Endodermal cell (in vitro differentiated cells): ENCODE measurements around the gene TNFRSF19. TPM values are rescaled to one million over a fixed set of nuclear protein-coding genes. Genes with fewer than 3 reads are reported as not detected.
A peak's percentile ranks its signal among the peaks of the same experiment; 100 is the strongest.
"Not testable (repeated sequence)": the region's sequence is repeated elsewhere in the genome, so short reads cannot be mapped to it uniquely, and the experiment has no call there.

ENCODE experiments used
- DNase-seq: peaks from one replicate; pipeline ENCODE4 v3.0.0-alpha.2; 2017
- H3K27ac ChIP-seq: 2 replicates; pipeline ENCODE4 v1.5.1; 2013; ENCODE audit warnings: mild to moderate bottlenecking, low read depth, low read length, moderate library complexity
- H3K27me3 ChIP-seq: 2 replicates; pipeline ENCODE4 v1.6.1; 2013; ENCODE audit warnings: mild to moderate bottlenecking, low read length, moderate library complexity; ENCODE audit not compliant: insufficient read depth, control insufficient read depth, poor library complexity, severe bottlenecking
- H3K36me3 ChIP-seq: 2 replicates; pipeline ENCODE4 v1.7.0; 2013; ENCODE audit warnings: mild to moderate bottlenecking, low read length, moderate library complexity; ENCODE audit not compliant: control insufficient read depth, insufficient read depth
- H3K4me1 ChIP-seq: one replicate; pipeline ENCODE4 v1.7.0; 2013; ENCODE audit warnings: low read length; ENCODE audit not compliant: control insufficient read depth, insufficient read depth
- H3K4me3 ChIP-seq: 2 replicates; pipeline ENCODE4 v1.5.1; 2013; ENCODE audit warnings: mild to moderate bottlenecking, low read length, moderate library complexity
- H3K9ac ChIP-seq: 2 replicates; pipeline ENCODE4 v1.6.1; 2013; ENCODE audit warnings: mild to moderate bottlenecking, low read length, moderate library complexity; ENCODE audit not compliant: poor library complexity, severe bottlenecking; ENCODE audit errors: extremely low read depth
- H3K9me3 ChIP-seq: 2 replicates; pipeline ENCODE4 v1.6.1; 2013; ENCODE audit warnings: mild to moderate bottlenecking, low read length, moderate library complexity; ENCODE audit not compliant: control insufficient read depth
- H3K27ac Mint-ChIP-seq: 2 replicates; pipeline ENCODE4 v1.8.0; 2020; ENCODE audit warnings: mixed read lengths
- H3K27me3 Mint-ChIP-seq: 2 replicates; pipeline ENCODE4 v1.8.0; 2021; ENCODE audit warnings: mild to moderate bottlenecking, mixed read lengths; ENCODE audit not compliant: insufficient read depth
- H3K36me3 Mint-ChIP-seq: 2 replicates; pipeline ENCODE4 v1.8.0; 2020; ENCODE audit warnings: low read depth, mixed read lengths
- H3K4me1 Mint-ChIP-seq: 2 replicates; pipeline ENCODE4 v1.8.0; 2020; ENCODE audit warnings: mixed read lengths
- H3K4me3 Mint-ChIP-seq: 2 replicates; pipeline ENCODE4 v1.8.0; 2020; ENCODE audit warnings: mild to moderate bottlenecking, moderate library complexity, mixed read lengths
- H3K9me3 Mint-ChIP-seq: 2 replicates; pipeline ENCODE4 v1.8.0; 2020; ENCODE audit warnings: mild to moderate bottlenecking, mixed read lengths
- CTCF ChIP-seq: fragments of 200-600 bp; sonication (generic); conservative IDR thresholded peaks from 2 replicates; pipeline ENCODE4 v1.5.0; 2021; ENCODE audit warnings: antibody characterized with exemption, mild to moderate bottlenecking
- WGBS, 2 experiments: methylation state at CpG; one replicate each; pipeline versions ENCODE4 v1.1.5 to v1.1.7; 2013; ENCODE audit warnings: missing lambda C conversion rate in 2 of 2, mixed read lengths in 1 of 2; ENCODE audit not compliant: insufficient coverage in 1 of 2, insufficient read length in 1 of 2; 5-methylcytosine and 5-hydroxymethylcytosine counted together
- total RNA-seq, 2 donors: library from RNA; stranded (reverse); fragmentation: NEBNext Ultra II Directional in 1 of 2; extraction: Animal tissue kit (Norgen Biotek cat#: 25700) in 1 of 2; gene quantifications; 2 replicates in 1 of 2; 3 replicates in 1 of 2; pipeline ENCODE4 v1.2.1, GENCODE V29; 2021

TNFRSF19 gene
- total RNA-seq, 2 donors from 2014 or later = 9.2 to 13.0 TPM

DNA sequence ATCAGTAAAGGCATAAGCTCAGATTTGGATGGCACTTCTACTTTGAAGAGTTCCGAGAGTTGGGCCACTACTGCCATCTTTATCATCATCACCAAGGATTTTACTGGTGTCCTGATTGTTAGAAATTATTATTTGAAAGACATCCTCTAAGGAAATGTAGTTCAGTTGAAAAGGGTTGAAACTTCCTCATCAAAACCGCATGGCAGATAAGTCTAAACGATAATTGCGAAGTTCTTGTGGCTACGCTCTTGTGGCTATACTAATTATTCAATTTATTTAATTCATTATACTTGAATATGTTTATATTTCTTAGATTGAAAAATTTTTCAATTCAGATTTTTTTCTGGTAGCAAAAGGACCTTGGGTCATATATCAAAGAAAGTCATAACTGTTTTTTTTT lies 22.4 kb downstream of the TNFRSF19 start:
- Mint-ChIP-seq H3K27ac (no peak overlapping the region), H3K4me1 (peaks cover 3% of the 10 kb centered on the region), H3K4me3 (no peak overlapping the region), H3K36me3 (peaks cover 47% of the 10 kb centered on the region), H3K9me3 (peaks cover 38% of the 10 kb centered on the region), H3K27me3 (peaks cover 18% of the 10 kb centered on the region)
- no peak for TF ChIP-seq CTCF
- Histone ChIP-seq H3K4me3 (no peak overlapping the region), H3K4me1 (no peaks in the 10 kb centered on the region), H3K9me3 (peaks cover 37% of the 10 kb centered on the region), H3K36me3 (peaks cover 16% of the 10 kb centered on the region), H3K27ac (no peak overlapping the region), H3K9ac (no peak overlapping the region), H3K27me3 (no peaks in the 10 kb centered on the region)
- 100% methylated on average over 2 of the region's 5 CpGs; no CpG with 5 or more reads in 1 of the 2 experiments for WGBS, 2 experiments
- no peak for DNase-seq

DNA sequence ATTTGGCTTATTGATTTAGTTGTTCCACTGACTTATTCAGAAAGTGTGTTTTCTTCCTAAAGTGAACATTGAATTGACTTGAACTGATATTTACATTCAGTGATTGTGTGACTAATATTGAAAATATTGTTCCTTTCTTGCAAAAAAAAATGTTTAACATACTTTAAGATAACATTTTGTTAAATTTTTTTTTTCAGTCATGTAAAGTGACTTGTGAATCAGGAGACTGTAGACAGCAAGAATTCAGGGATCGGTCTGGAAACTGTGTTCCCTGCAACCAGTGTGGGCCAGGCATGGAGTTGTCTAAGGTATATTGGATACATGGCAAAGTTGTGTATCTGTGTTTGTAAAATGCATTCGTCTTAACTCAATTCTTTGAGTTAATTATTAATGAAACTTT lies 22.9 kb downstream of the TNFRSF19 start:
- peaks cover 43% of the 10 kb centered on the region for H3K9me3 ChIP-seq
- peaks cover 18% of the 10 kb centered on the region for H3K27me3 Mint-ChIP-seq
- H3K4me1 Mint-ChIP-seq = peaks cover 3% of the 10 kb centered on the region
- H3K4me3 Mint-ChIP-seq = no peak overlapping the region
- H3K36me3 ChIP-seq = peaks cover 16% of the 10 kb centered on the region
- no peak for DNase-seq
- no peak overlapping the region for H3K4me3 ChIP-seq
- H3K9ac ChIP-seq = no peak overlapping the region
- no peak overlapping the region for H3K27ac Mint-ChIP-seq
- no peaks in the 10 kb centered on the region for H3K27me3 ChIP-seq
- 89 to 97% methylated on average over 1 of the region's 2 CpGs for WGBS, 2 experiments
- no peaks in the 10 kb centered on the region for H3K4me1 ChIP-seq
- H3K36me3 Mint-ChIP-seq = peaks cover 48% of the 10 kb centered on the region
- H3K27ac ChIP-seq = no peak overlapping the region
- no peak for TF ChIP-seq CTCF
- peaks cover 41% of the 10 kb centered on the region for H3K9me3 Mint-ChIP-seq

GRCh38 chr13:23594290-23594689 lies 24.1 kb downstream of the TNFRSF19 start:
- H3K4me1 Mint-ChIP-seq = peaks cover 10% of the 10 kb centered on the region
- H3K36me3 ChIP-seq = peaks cover 16% of the 10 kb centered on the region
- peaks cover 48% of the 10 kb centered on the region for H3K36me3 Mint-ChIP-seq
- not testable (repeated sequence) for H3K9ac ChIP-seq, DNase-seq, H3K4me3 ChIP-seq, H3K27ac ChIP-seq, H3K4me3 Mint-ChIP-seq, H3K27ac Mint-ChIP-seq, H3K27me3 ChIP-seq, H3K4me1 ChIP-seq
- H3K27me3 Mint-ChIP-seq = peaks cover 18% of the 10 kb centered on the region
- H3K9me3 ChIP-seq = peaks cover 48% of the 10 kb centered on the region
- 84% methylated on average over 2 of the region's 2 CpGs; no CpG with 5 or more reads in 1 of the 2 experiments for WGBS, 2 experiments
- peaks cover 42% of the 10 kb centered on the region for H3K9me3 Mint-ChIP-seq

DNA sequence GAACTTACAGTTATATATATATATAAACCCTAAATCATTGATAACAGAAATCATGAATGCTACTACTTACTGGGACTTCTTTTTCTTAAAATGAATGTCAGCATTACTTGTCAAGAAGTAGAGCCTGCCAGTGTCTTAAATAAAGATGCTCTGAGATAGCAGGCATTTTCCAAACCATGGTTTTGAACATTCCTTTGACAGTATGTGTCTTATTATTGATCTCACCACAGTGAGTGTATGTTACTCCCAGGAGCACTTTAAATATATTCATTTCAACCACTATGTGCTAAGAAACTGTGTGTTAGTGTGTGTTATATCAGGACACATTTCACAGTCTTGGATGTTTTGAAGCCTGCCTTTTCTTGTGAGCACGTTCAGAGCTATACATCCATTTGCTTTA lies 28.2 kb downstream of the TNFRSF19 start:
- H3K4me1 Mint-ChIP-seq = peaks cover 28% of the 10 kb centered on the region
- DNase-seq = no peak
- Histone ChIP-seq H3K4me3 (peak overlapping the region; percentile 16), H3K4me1 (peaks cover 9% of the 10 kb centered on the region), H3K9ac (no peak overlapping the region), H3K36me3 (peaks cover 24% of the 10 kb centered on the region), H3K27ac (no peak overlapping the region), H3K9me3 (peaks cover 78% of the 10 kb centered on the region), H3K27me3 (no peaks in the 10 kb centered on the region)
- H3K27ac Mint-ChIP-seq = peak overlapping the region; percentile 99
- 64% methylated on average over 1 of the region's 1 CpG; no CpG with 5 or more reads in 1 of the 2 experiments for WGBS, 2 experiments
- H3K36me3 Mint-ChIP-seq = peaks cover 50% of the 10 kb centered on the region
- peak overlapping the region; percentile 24 for H3K4me3 Mint-ChIP-seq
- H3K27me3 Mint-ChIP-seq = peaks cover 18% of the 10 kb centered on the region
- peaks cover 64% of the 10 kb centered on the region for H3K9me3 Mint-ChIP-seq
- TF ChIP-seq CTCF = no peak
